H1 (cell line): Measurements from ENCODE around the gene ITGB5. TPM values are rescaled to one million over a fixed set of nuclear protein-coding genes. Genes with fewer than 3 reads are reported as not detected.

Experiments
- CTCF ChIA-PET: fragments of 300-600 bp; sonication (Branson Sonifier 250); formaldehyde crosslinking; loops from one replicate; lab custom pipeline; 2021; ENCODE audit not compliant: partially characterized antibody; lab: Charles Lee
- POLR2A ChIA-PET: fragments of 300-600 bp; sonication (Branson Sonifier 250); formaldehyde crosslinking; loops from one replicate; lab custom pipeline; 2021; ENCODE audit warnings: inconsistent platforms; ENCODE audit not compliant: partially characterized antibody; lab: Charles Lee
- DNase-seq, 2 experiments: peaks; one replicate each; pipeline versions ENCODE4 v3.0.0 to v3.0.0-alpha.2; 2010 to 2022; ENCODE audit warnings: low spot score in 2 of 2, low read depth in 1 of 2, mixed read lengths in 1 of 2
- FAIRE-seq: peaks from 2 replicates; lab custom pipeline; 2011; peaks lifted over from hg19 to GRCh38; lab: Jason Lieb, UNC
- H2AFZ ChIP-seq: 2 replicates; pipeline ENCODE4 v1.8.1; 2012; ENCODE audit warnings: low read length, inconsistent platforms
- H2AK5ac ChIP-seq: 2 replicates; pipeline ENCODE4 v1.6.1; 2013; ENCODE audit warnings: low read depth, low read length
- H2BK120ac ChIP-seq: replicated peaks from 2 replicates; pipeline ENCODE3; 2013; ENCODE audit warnings: low read depth, low read length, inconsistent platforms
- H2BK12ac ChIP-seq: 2 replicates; pipeline ENCODE4 v1.6.1; 2013; ENCODE audit warnings: low read depth, low read length
- H2BK15ac ChIP-seq: 2 replicates; pipeline ENCODE4 v1.6.1; 2013; ENCODE audit warnings: low read length
- H2BK20ac ChIP-seq: 2 replicates; pipeline ENCODE4 v1.6.1; 2013; ENCODE audit warnings: low read length
- H2BK5ac ChIP-seq: 2 replicates; pipeline ENCODE4 v1.6.1; 2013; ENCODE audit warnings: low read depth, low read length
- H3K14ac ChIP-seq: 2 replicates; pipeline ENCODE4 v1.6.1; 2013; ENCODE audit warnings: inconsistent platforms; ENCODE audit not compliant: insufficient read length
- H3K18ac ChIP-seq: 2 replicates; pipeline ENCODE4 v1.6.1; 2013; ENCODE audit warnings: low read length; ENCODE audit errors: extremely low read depth
- H3K23ac ChIP-seq: 2 replicates; pipeline ENCODE4 v1.6.1; 2013; ENCODE audit warnings: inconsistent platforms; ENCODE audit not compliant: insufficient read length
- H3K23me2 ChIP-seq: 2 replicates; pipeline ENCODE4 v1.6.1; 2013; ENCODE audit warnings: low read depth, low read length
- H3K27ac ChIP-seq: 2 replicates; pipeline ENCODE4 v1.6.1; 2011; ENCODE audit warnings: low read depth, low read length, inconsistent platforms
- H3K27me3 ChIP-seq, 4 experiments: replicated peaks in 1 of 4; 1 replicate in 1 of 4; 2 replicates in 3 of 4; pipeline versions ENCODE4 v1.6.1 to v1.8.1; 2011 to 2013; ENCODE audit warnings: low read length in 3 of 4, mild to moderate bottlenecking in 3 of 4, inconsistent platforms in 2 of 4, mixed read lengths in 2 of 4, moderate library complexity in 1 of 4; ENCODE audit not compliant: control insufficient read depth in 3 of 4, insufficient read depth in 3 of 4; ENCODE audit errors: extremely low read depth in 1 of 4
- H3K36me3 ChIP-seq, 4 experiments: 2 replicates each; pipeline versions ENCODE4 v1.6.1 to v1.8.1; 2011 to 2013; ENCODE audit warnings: mild to moderate bottlenecking in 4 of 4, low read length in 3 of 4, moderate library complexity in 2 of 4, control low read depth in 1 of 4, inconsistent platforms in 1 of 4; ENCODE audit not compliant: insufficient read depth in 4 of 4, control insufficient read depth in 2 of 4
- H3K4ac ChIP-seq: replicated peaks from 2 replicates; pipeline ENCODE3; 2013; ENCODE audit warnings: low read length, low read depth, mixed read lengths, inconsistent platforms; ENCODE audit not compliant: insufficient read length
- H3K4me1 ChIP-seq, 4 experiments: replicated peaks in 1 of 4; 1 replicate in 1 of 4; 2 replicates in 3 of 4; pipeline versions ENCODE4 v1.6.1 to v1.8.1; 2011 to 2013; ENCODE audit warnings: low read length in 3 of 4, inconsistent platforms in 2 of 4, mixed read lengths in 1 of 4; ENCODE audit not compliant: insufficient read depth in 4 of 4, control insufficient read depth in 3 of 4
- H3K4me2 ChIP-seq, 2 experiments: 2 replicates each; pipeline versions ENCODE4 v1.6.1 to v1.8.1; 2011 to 2013; ENCODE audit warnings: low read depth in 2 of 2, low read length in 2 of 2, control low read depth in 1 of 2, inconsistent platforms in 1 of 2, mild to moderate bottlenecking in 1 of 2; ENCODE audit not compliant: insufficient read depth in 1 of 2
- H3K4me3 ChIP-seq, 4 experiments: fragments of 200-600, 300-600 bp in 1 of 4; sonication (generic), shearing (Covaris generic), sonication (Bioruptor Twin) in 1 of 4; 2 replicates each; pipeline versions ENCODE4 v1.5.1 to v1.8.1; 2011 to 2016; ENCODE audit warnings: low read length in 4 of 4, low read depth in 3 of 4, control low read depth in 2 of 4, inconsistent platforms in 2 of 4, mild to moderate bottlenecking in 2 of 4, mixed read lengths in 1 of 4, moderate library complexity in 1 of 4; ENCODE audit not compliant: insufficient read depth in 2 of 4; ENCODE audit errors: extremely low read depth in 1 of 4
- H3K56ac ChIP-seq: replicated peaks from 2 replicates; pipeline ENCODE3; 2013; ENCODE audit warnings: low read depth, mild to moderate bottlenecking, mixed read lengths, low read length, inconsistent platforms; ENCODE audit not compliant: insufficient read length
- H3K79me1 ChIP-seq: 2 replicates; pipeline ENCODE4 v1.6.1; 2013; ENCODE audit warnings: low read depth, low read length, control low read depth
- H3K79me2 ChIP-seq, 2 experiments: 2 replicates each; pipeline versions ENCODE4 v1.6.1 to v1.8.1; 2012 to 2013; ENCODE audit warnings: low read length in 2 of 2, mild to moderate bottlenecking in 2 of 2, inconsistent platforms in 1 of 2; ENCODE audit not compliant: insufficient read depth in 2 of 2, control insufficient read depth in 1 of 2
- H3K9ac ChIP-seq, 4 experiments: replicated peaks in 1 of 4; 1 replicate in 1 of 4; 2 replicates in 3 of 4; pipeline versions ENCODE4 v1.6.1 to v1.8.1; 2011 to 2013; ENCODE audit warnings: low read depth in 3 of 4, low read length in 3 of 4, control low read depth in 2 of 4, mild to moderate bottlenecking in 2 of 4, moderate library complexity in 2 of 4, inconsistent platforms in 1 of 4; ENCODE audit errors: extremely low read depth in 1 of 4
- H3K9me3 ChIP-seq, 2 experiments: 2 replicates each; pipeline versions ENCODE4 v1.6.1 to v1.8.1; 2012 to 2013; ENCODE audit warnings: mild to moderate bottlenecking in 2 of 2, moderate library complexity in 2 of 2, control low read depth in 1 of 2, inconsistent platforms in 1 of 2, low read depth in 1 of 2, low read length in 1 of 2, mixed read lengths in 1 of 2; ENCODE audit not compliant: insufficient read depth in 2 of 2
- H4K20me1 ChIP-seq, 2 experiments: replicated peaks in 1 of 2; 2 replicates each; pipeline versions ENCODE3 to v1.8.1; 2011 to 2013; ENCODE audit warnings: inconsistent platforms in 2 of 2, low read length in 2 of 2, mild to moderate bottlenecking in 1 of 2; ENCODE audit not compliant: insufficient read depth in 2 of 2, control insufficient read depth in 1 of 2
- H4K5ac ChIP-seq: 2 replicates; pipeline ENCODE4 v1.6.1; 2013; ENCODE audit warnings: low read length, low read depth, mixed read lengths, inconsistent platforms; ENCODE audit not compliant: insufficient read length
- H4K8ac ChIP-seq: 2 replicates; pipeline ENCODE4 v1.8.0; 2013; ENCODE audit warnings: mild to moderate bottlenecking, moderate library complexity, low read length, inconsistent platforms; ENCODE audit not compliant: insufficient read depth; ENCODE audit errors: extremely low read depth
- H4K91ac ChIP-seq: replicated peaks from 2 replicates; pipeline ENCODE3; 2013; ENCODE audit warnings: low read length, mixed read lengths, inconsistent platforms; ENCODE audit not compliant: insufficient read length
- BACH1 ChIP-seq: IDR thresholded peaks from 2 replicates; pipeline ENCODE4 v1.6.1; 2012; ENCODE audit warnings: low read length, improper control_type of control experiment
- BCL11A ChIP-seq, 2 experiments: IDR thresholded peaks; one replicate each; pipeline ENCODE4 v1.6.1; 2011; ENCODE audit warnings: low read depth in 2 of 2, low read length in 2 of 2, mild to moderate bottlenecking in 2 of 2
- CHD2 ChIP-seq: IDR thresholded peaks from 2 replicates; pipeline ENCODE4 v1.6.1; 2012; ENCODE audit warnings: low read length, improper control_type of control experiment
- CTBP2 ChIP-seq: IDR thresholded peaks from 2 replicates; pipeline ENCODE4 v1.7.0; 2011; ENCODE audit warnings: borderline replicate concordance, mild to moderate bottlenecking, moderate library complexity, mixed read lengths, low read length; ENCODE audit not compliant: insufficient read depth, insufficient read length
- EP300 ChIP-seq, 2 experiments: IDR thresholded peaks; 1 replicate in 1 of 2; 2 replicates in 1 of 2; pipeline ENCODE4 v1.6.1; 2011 to 2012; ENCODE audit warnings: low read depth in 2 of 2, low read length in 2 of 2, mild to moderate bottlenecking in 2 of 2, borderline replicate concordance in 1 of 2, inconsistent platforms in 1 of 2, moderate library complexity in 1 of 2
- KDM5A ChIP-seq: fragments of 200-600 bp; IDR thresholded peaks from 2 replicates; pipeline ENCODE4 v1.7.1; 2012; ENCODE audit warnings: mild to moderate bottlenecking, low read length, inconsistent platforms, mixed read lengths
- NANOG ChIP-seq: IDR thresholded peaks from 2 replicates; pipeline ENCODE4 v1.6.1; 2011; ENCODE audit warnings: low read length, low read depth, mild to moderate bottlenecking, inconsistent platforms; ENCODE audit not compliant: insufficient read depth, poor library complexity, severe bottlenecking
- POU5F1 ChIP-seq: IDR thresholded peaks from 2 replicates; pipeline ENCODE4 v1.6.1; 2011; ENCODE audit warnings: low read depth, mild to moderate bottlenecking, low read length, moderate library complexity
- RAD21 ChIP-seq, 2 experiments: IDR thresholded peaks in 1 of 2; conservative IDR thresholded peaks in 1 of 2; 2 replicates each; pipeline ENCODE4 v1.6.1; 2011; ENCODE audit warnings: low read depth in 2 of 2, low read length in 2 of 2, improper control_type of control experiment in 1 of 2, inconsistent platforms in 1 of 2, mild to moderate bottlenecking in 1 of 2, moderate library complexity in 1 of 2
- SAP30 ChIP-seq: fragments of 300-600 bp; sonication (generic); IDR thresholded peaks from 2 replicates; pipeline ENCODE4 v1.7.1; 2012; ENCODE audit warnings: low read length, moderate library complexity, mild to moderate bottlenecking, inconsistent platforms; ENCODE audit not compliant: insufficient read depth, insufficient replicate concordance
- SIRT6 ChIP-seq: IDR thresholded peaks from one replicate; pipeline ENCODE4 v1.7.1; 2012; ENCODE audit warnings: low read length, inconsistent platforms
- TAF7 ChIP-seq: optimal IDR thresholded peaks from 2 replicates; pipeline ENCODE3; 2011; ENCODE audit warnings: low read depth, mild to moderate bottlenecking, inconsistent platforms, low read length, moderate library complexity, borderline replicate concordance
- TBP ChIP-seq: IDR thresholded peaks from 2 replicates; pipeline ENCODE4 v1.6.1; 2011; ENCODE audit warnings: low read depth, low read length, improper control_type of control experiment
- WGBS, 2 experiments: shearing (Covaris generic) in 1 of 2; methylation state at CpG; one replicate each; pipeline versions ENCODE4 v1.1.6 to v1.1.7; 2013 to 2015; ENCODE audit warnings: low lambda C conversion rate in 2 of 2, mixed read lengths in 2 of 2, inconsistent platforms in 1 of 2, low coverage in 1 of 2, missing lambda C conversion rate in 1 of 2; ENCODE audit not compliant: insufficient replicate concordance in 2 of 2, insufficient coverage in 1 of 2, insufficient read length in 1 of 2; ENCODE audit errors: extremely low coverage in 1 of 2, missing lambda C conversion rate in 1 of 2; 5-methylcytosine and 5-hydroxymethylcytosine counted together
- polyA plus RNA-seq, 7 experiments: library from polyadenylated mRNA; depleted of rRNA in 3 of 7; stranded (reverse) in 5 of 7; unstranded in 2 of 7; fragments of >200 nt in 5 of 7; fragments of 200-250 nt in 2 of 7; gene quantifications; 1 replicate in 5 of 7; 2 replicates in 1 of 7; 4 replicates in 1 of 7; pipeline versions ENCODE4 v1.2.1 to v1.2.3, GENCODE V29; 2011 to 2013; ENCODE audit warnings: missing spikeins in 2 of 7, mixed read lengths in 2 of 7
- total RNA-seq: library from RNA; stranded (reverse); fragmentation: NEBNext Ultra II Directional; extraction: Animal tissue kit (Norgen Biotek cat#: 25700); gene quantifications from 2 replicates; pipeline ENCODE4 v1.2.1, GENCODE V29; 2021

ITGB5 gene
- total and polyA plus RNA-seq, 2 of the 8 experiments (the other 6 are each of a cell fraction or from before 2014, with no cell fraction given): 101 to 268 TPM

DNA sequence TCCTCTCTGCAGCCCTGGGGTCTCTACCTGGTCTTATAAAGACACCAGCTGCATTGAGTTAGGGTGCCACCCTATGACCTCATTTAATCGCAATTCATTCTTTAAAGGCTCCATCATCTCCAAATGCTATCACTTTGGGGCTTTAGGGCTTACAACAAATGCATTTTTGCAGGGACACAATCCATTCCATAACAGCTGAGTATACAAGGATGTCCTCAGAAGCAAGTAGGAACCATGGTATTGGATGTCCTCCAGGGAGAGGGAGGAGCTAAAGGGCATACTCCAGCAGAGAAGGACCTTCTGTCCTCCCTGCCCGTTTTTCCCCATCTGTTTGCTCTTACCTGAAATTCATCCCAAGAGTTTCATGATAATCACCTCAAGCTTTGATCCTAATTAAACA, 126.6 kb downstream of the ITGB5 start:
- H3K36me3 ChIP-seq: peaks cover 9 to 22% (median 20%) of the 10 kb centered on the region in 4 experiments; a peak in 7 of 8 replicates
- FAIRE-seq (no peak), DNase-seq (no peak)
- H2BK12ac ChIP-seq: no peak overlapping the region
- H3K9me3 ChIP-seq: no peaks in the 10 kb centered on the region
- no peak overlapping the region for H3K9ac ChIP-seq
- no peaks in the 10 kb centered on the region; a peak in 1 of 7 replicates for H3K27me3 ChIP-seq
- no peak overlapping the region for H2AFZ ChIP-seq
- H2BK120ac ChIP-seq: no peak overlapping the region
- no peak overlapping the region for H4K91ac ChIP-seq
- H2BK15ac ChIP-seq: no peak overlapping the region
- ChIA-PET CTCF (interaction anchor here (0.6 to 11.6 kb wide), 61 partner anchors 8 to 680 kb away, joined by 3 to 173 read pairs (median 4); partner anchors contain the start of gene ITGB5), POLR2A (interaction anchor here (0.6 to 2.7 kb wide), 15 partner anchors 13 to 235 kb away, joined by 3 to 11 read pairs (median 5); partner anchors contain the start of genes ITGB5 and UMPS)
- no peaks in the 10 kb centered on the region for H3K23me2 ChIP-seq
- no peak overlapping the region for H2BK20ac ChIP-seq
- no peak overlapping the region for H3K14ac ChIP-seq
- H3K18ac ChIP-seq: no peak overlapping the region
- no peak overlapping the region for H3K23ac ChIP-seq
- no peak overlapping the region for H2BK5ac ChIP-seq
- no peak overlapping the region for H3K4ac ChIP-seq
- H3K4me3 ChIP-seq: no peak overlapping the region
- H3K4me1 ChIP-seq: peaks cover 0 to 3% (median 0%) of the 10 kb centered on the region in 4 experiments; a peak in 3 of 7 replicates
- WGBS, 2 experiments: 78% methylated on average over 2 of the region's 2 CpGs; no CpG with 5 or more reads in 1 of the 2 experiments
- H3K79me1 ChIP-seq: no peaks in the 10 kb centered on the region
- H2AK5ac ChIP-seq: peak overlapping the region; percentile 70; the same call in 1 of the 2 replicates
- no peak overlapping the region for H3K27ac ChIP-seq
- H3K79me2 ChIP-seq: no peaks in the 10 kb centered on the region
- no peaks in the 10 kb centered on the region for H4K20me1 ChIP-seq
- H4K5ac ChIP-seq: no peak overlapping the region
- H3K4me2 ChIP-seq: no peak overlapping the region
- no peak overlapping the region for H3K56ac ChIP-seq
- H4K8ac ChIP-seq: no peak overlapping the region
- TF ChIP-seq BACH1 (no peak), TBP (no peak), EP300 (IDR thresholded peaks at IDR 0.05; ENCODE audit: borderline replicate concordance in 1 of 2, low read depth in 2 of 2, low read length in 2 of 2) (no peak), RAD21 (IDR thresholded peaks at IDR 0.05 in 1 of 2, conservative IDR thresholded peaks at IDR 0.05 in 1 of 2; ENCODE audit: low read depth in 2 of 2, low read length in 2 of 2) (no peak), BCL11A (IDR thresholded peaks at IDR 0.05; ENCODE audit: low read depth in 2 of 2, low read length in 2 of 2) (no peak), CTBP2 (no peak), CHD2 (no peak), KDM5A (no peak), SIRT6 (no peak), TAF7 (no peak), NANOG (no peak), POU5F1 (no peak), SAP30 (no peak)
